SU-DHL-6 (cell line): Measurements from ENCODE around the gene EFCAB11.

Experiments used
- H2AFZ ChIP-seq: fragments of 200-600 bp; sonication (generic); 2 replicates; pipeline ENCODE4 v1.6.1; 2014; ENCODE audit warnings: low read depth, mild to moderate bottlenecking, moderate library complexity, mixed read lengths, antibody characterized with exemption, low read length; ENCODE audit not compliant: severe bottlenecking
- H3F3A ChIP-seq: fragments of 200-600 bp; shearing (Covaris generic); 2 replicates; pipeline ENCODE4 v1.6.0; 2016; ENCODE audit warnings: antibody characterized with exemption, mild to moderate bottlenecking; ENCODE audit not compliant: insufficient read depth
- H3K27ac ChIP-seq: fragments of 200-600 bp; sonication (generic); 2 replicates; pipeline ENCODE4 v1.5.1; 2016; ENCODE audit warnings: low read depth, mild to moderate bottlenecking, low read length, moderate library complexity, mixed read lengths
- H3K27me3 ChIP-seq: fragments of 200-600 bp; sonication (generic), shearing (Covaris generic); 2 replicates; pipeline ENCODE4 v1.6.0; 2014; ENCODE audit warnings: mild to moderate bottlenecking, low read length
- H3K36me3 ChIP-seq: fragments of 200-600 bp; sonication (generic); 2 replicates; pipeline ENCODE4 v1.6.1; 2014; ENCODE audit warnings: mild to moderate bottlenecking, low read length, mixed read lengths
- H3K4me2 ChIP-seq: fragments of 300-600, 200-600 bp; shearing (Covaris generic), sonication (generic); 2 replicates; pipeline ENCODE4 v1.6.0; 2014; ENCODE audit warnings: low read length, low read depth, mild to moderate bottlenecking; ENCODE audit not compliant: poor library complexity, severe bottlenecking
- H3K4me3 ChIP-seq: fragments of 200-600 bp; sonication (generic); 2 replicates; pipeline ENCODE4 v1.5.1; 2014; ENCODE audit warnings: antibody characterized with exemption, low read length, mild to moderate bottlenecking, mixed read lengths; ENCODE audit not compliant: insufficient read depth, poor library complexity, severe bottlenecking
- H3K79me2 ChIP-seq: fragments of 200-600 bp; sonication (generic); 2 replicates; pipeline ENCODE4 v1.6.1; 2014; ENCODE audit warnings: mild to moderate bottlenecking, low read length, moderate library complexity; ENCODE audit not compliant: insufficient read depth
- H3K9ac ChIP-seq: fragments of 200-600 bp; sonication (generic); 2 replicates; pipeline ENCODE4 v1.7.0; 2014; ENCODE audit warnings: mild to moderate bottlenecking, low read length
- H3K9me2 ChIP-seq: fragments of 200-600 bp; sonication (generic); replicated peaks from 2 replicates; pipeline ENCODE4 v1.6.1; 2014; ENCODE audit warnings: low read length; ENCODE audit not compliant: insufficient read depth
- H3K9me3 ChIP-seq: fragments of 200-600 bp; sonication (generic); 2 replicates; pipeline ENCODE4 v1.6.1; 2014; ENCODE audit warnings: low read length, mixed read lengths; ENCODE audit not compliant: insufficient read depth
- H4K20me1 ChIP-seq: fragments of 200-600 bp; sonication (generic); 2 replicates; pipeline ENCODE4 v1.6.1; 2014; ENCODE audit warnings: low read depth, mild to moderate bottlenecking, antibody characterized with exemption, low read length, moderate library complexity, mixed read lengths
- CTCF ChIP-seq: fragments of 200-600 bp; sonication (generic); IDR thresholded peaks from one replicate; pipeline ENCODE4 v1.5.1; 2017; ENCODE audit warnings: antibody characterized with exemption, mild to moderate bottlenecking, low read length, moderate library complexity; ENCODE audit not compliant: insufficient read depth, poor library complexity, severe bottlenecking
- EZH2phosphoT487 ChIP-seq: fragments of 200-600 bp; sonication (generic), shearing (Covaris generic); conservative IDR thresholded peaks from 2 replicates; pipeline ENCODE4 v1.6.1; 2018; ENCODE audit warnings: mild to moderate bottlenecking, antibody characterized with exemption, low read length, moderate library complexity, mixed read lengths

Gene EFCAB11

GRCh38 chr14:89845346-89845745 is 109.2 kb downstream of the EFCAB11 start:
- no peak overlapping the region for H3K9ac ChIP-seq
- H3K36me3 ChIP-seq = no peaks in the 10 kb centered on the region
- no peaks in the 10 kb centered on the region for H4K20me1 ChIP-seq
- H3K4me2 ChIP-seq = no peak overlapping the region
- no peaks in the 10 kb centered on the region for H3K27me3 ChIP-seq
- no peaks in the 10 kb centered on the region for H3F3A ChIP-seq
- no peaks in the 10 kb centered on the region for H3K79me2 ChIP-seq
- no peak overlapping the region for H2AFZ ChIP-seq
- H3K27ac ChIP-seq = no peak overlapping the region
- no peak overlapping the region for H3K4me3 ChIP-seq
- no peaks in the 10 kb centered on the region for H3K9me2 ChIP-seq
- TF ChIP-seq CTCF (no peak), EZH2phosphoT487 (no peak)
- no peaks in the 10 kb centered on the region for H3K9me3 ChIP-seq

GRCh38 chr14:89844508-89844907 is 110.0 kb downstream of the EFCAB11 start:
- Histone ChIP-seq H3K9ac (no peak overlapping the region), H3K27me3 (no peaks in the 10 kb centered on the region), H3K4me2 (no peak overlapping the region), H3K9me3 (no peaks in the 10 kb centered on the region), H3K4me3 (no peak overlapping the region), H3K27ac (no peak overlapping the region), H3K9me2 (no peaks in the 10 kb centered on the region), H4K20me1 (no peaks in the 10 kb centered on the region), H3K79me2 (no peaks in the 10 kb centered on the region), H2AFZ (no peak overlapping the region), H3K36me3 (no peaks in the 10 kb centered on the region), H3F3A (no peaks in the 10 kb centered on the region)
- TF ChIP-seq EZH2phosphoT487 (no peak), CTCF (no peak)

GRCh38 chr14:89842837-89843236 is 111.7 kb downstream of the EFCAB11 start:
- Histone ChIP-seq H2AFZ (no peak overlapping the region), H3K36me3 (no peaks in the 10 kb centered on the region), H3K4me3 (no peak overlapping the region), H3K4me2 (no peak overlapping the region), H3K79me2 (no peaks in the 10 kb centered on the region), H3K9ac (no peak overlapping the region), H3F3A (no peaks in the 10 kb centered on the region), H3K9me3 (no peaks in the 10 kb centered on the region), H3K27ac (no peak overlapping the region), H3K27me3 (no peaks in the 10 kb centered on the region), H4K20me1 (no peaks in the 10 kb centered on the region), H3K9me2 (no peaks in the 10 kb centered on the region)
- no peak for TF ChIP-seq EZH2phosphoT487
- TF ChIP-seq CTCF = no peak

GRCh38 chr14:89841851-89842250 is 112.7 kb downstream of the EFCAB11 start:
- Histone ChIP-seq H3K36me3 (no peaks in the 10 kb centered on the region), H3K4me3 (no peak overlapping the region), H3K9me3 (no peaks in the 10 kb centered on the region), H3F3A (no peaks in the 10 kb centered on the region), H2AFZ (no peak overlapping the region), H3K79me2 (no peaks in the 10 kb centered on the region), H3K9me2 (no peaks in the 10 kb centered on the region), H3K27me3 (no peaks in the 10 kb centered on the region), H3K4me2 (no peak overlapping the region), H3K9ac (no peak overlapping the region), H3K27ac (no peak overlapping the region), H4K20me1 (no peaks in the 10 kb centered on the region)
- no peak for TF ChIP-seq CTCF
